Measurements from ENCODE around the gene PPP2R1A.
"Not testable (repeated sequence)": the region's sequence is repeated elsewhere in the genome, so short reads cannot be mapped to it uniquely, and the experiment has no call there.

PPP2R1A gene

GRCh38 chr19:52200755-52201391, 11.0 kb downstream of the PPP2R1A start:
- DNase-seq, result not testable (repeated sequence)

GRCh38 chr19:52206481-52206880, 16.6 kb downstream of the PPP2R1A start:
- DNase-seq, result no peak

DNA sequence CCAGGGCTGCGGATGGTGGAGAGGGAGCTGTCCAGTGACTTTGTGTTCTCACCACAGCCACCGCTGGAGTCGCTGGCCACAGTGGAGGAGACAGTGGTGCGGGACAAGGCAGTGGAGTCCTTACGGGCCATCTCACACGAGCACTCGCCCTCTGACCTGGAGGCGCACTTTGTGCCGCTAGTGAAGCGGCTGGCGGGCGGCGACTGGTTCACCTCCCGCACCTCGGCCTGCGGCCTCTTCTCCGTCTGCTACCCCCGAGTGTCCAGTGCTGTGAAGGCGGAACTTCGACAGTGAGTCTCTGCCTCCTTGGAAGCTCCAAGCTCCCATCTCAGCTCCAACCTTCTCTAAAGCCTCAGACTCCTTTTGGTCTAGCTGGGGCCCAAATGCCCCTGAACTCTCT, 21.4 kb downstream of the PPP2R1A start:
- DNase-seq, result no peak

DNA sequence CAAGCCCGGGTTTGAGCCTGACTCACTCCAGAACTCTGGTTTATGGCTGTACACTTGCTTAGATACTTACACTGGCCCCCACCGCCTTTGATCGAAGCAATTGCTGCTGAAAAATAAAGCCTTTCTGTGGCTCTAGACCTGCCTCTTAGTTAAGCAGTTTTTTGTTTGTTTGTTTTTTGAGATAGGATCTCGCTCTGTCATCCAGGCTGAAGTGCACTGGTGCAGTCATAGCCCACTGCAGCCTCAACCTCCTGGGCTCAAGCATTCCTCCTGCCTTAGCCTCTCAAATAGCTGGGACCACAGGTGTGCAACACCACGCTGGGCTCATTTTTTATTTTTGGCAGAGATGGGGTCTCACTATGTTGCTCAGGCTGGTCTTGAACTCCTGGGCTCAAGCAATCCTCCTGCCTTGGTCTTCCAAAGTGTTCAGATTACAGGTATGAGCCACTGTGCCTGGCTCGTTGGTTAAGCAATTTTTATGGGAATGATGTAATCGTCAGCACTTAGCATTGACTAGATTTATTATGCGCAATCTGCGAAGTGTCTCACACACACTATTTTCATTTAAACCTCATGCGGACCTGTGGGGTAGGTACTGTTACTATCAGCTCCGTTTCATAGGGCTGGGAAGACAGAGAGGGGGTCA, 22.2 kb downstream of the PPP2R1A start:
- DNase-seq, result no peak

DNA sequence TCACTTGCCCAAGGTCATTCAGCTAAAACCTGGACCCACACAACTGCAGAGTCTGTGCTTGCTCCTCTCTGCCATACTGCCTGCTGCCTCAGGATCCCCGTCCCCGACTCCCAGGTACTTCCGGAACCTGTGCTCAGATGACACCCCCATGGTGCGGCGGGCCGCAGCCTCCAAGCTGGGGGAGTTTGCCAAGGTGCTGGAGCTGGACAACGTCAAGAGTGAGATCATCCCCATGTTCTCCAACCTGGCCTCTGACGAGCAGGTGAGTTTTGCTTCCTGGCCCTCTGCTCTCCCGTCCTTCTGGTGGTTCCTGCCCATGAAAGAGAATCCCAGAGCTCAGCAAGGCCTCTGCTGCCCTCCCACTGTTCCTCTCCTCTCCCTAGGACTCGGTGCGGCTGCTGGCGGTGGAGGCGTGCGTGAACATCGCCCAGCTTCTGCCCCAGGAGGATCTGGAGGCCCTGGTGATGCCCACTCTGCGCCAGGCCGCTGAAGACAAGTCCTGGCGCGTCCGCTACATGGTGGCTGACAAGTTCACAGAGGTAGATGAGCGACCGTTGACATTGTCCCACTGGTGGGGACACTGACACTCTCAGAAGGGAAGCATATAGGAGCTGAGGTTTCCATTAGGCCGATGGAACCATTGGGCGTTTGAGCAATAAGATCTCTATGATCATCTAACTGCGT, 22.9 kb downstream of the PPP2R1A start:
- no peak for DNase-seq

DNA sequence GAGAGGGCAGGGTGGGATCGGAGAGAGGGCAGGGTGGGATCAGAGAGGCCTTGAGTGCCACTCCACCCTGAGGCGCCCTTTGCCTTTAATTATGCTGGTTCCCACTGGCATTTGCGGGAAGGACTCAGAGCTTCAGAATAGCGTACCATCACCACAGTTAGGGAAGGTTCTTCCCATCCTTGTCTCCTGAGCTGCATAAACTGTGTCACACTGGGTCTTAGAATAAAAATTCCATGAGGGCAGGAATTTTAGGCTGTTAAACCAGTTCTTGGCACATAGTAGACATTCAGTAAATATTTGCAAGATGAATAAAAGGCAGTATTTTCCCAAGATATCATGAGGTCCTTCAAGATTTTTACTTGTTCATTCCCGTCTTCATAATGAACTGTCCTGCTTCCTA, 24.4 kb downstream of the PPP2R1A start:
- DNase-seq, result no peak

GRCh38 chr19:52216401-52216800, 26.5 kb downstream of the PPP2R1A start:
- no peak for DNase-seq

DNA sequence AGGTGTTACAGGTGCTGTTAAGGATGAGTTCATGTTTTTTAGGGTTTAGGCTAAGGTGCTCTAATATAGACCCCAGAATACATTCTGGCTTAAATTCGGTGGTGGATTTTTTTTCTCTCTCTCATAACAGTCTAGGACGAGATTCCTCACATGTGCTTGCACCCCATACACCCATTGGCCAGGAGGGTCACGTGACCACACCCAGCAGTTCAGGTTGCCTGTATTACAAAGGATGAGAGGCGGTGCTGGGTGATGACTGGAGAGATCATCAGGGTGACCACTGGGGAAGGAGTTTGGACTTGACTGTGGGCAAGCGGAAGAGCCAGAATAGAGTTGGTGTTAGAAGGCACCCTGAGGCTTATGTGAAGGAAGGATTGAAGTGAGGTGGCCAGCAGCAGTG, 27.7 kb downstream of the PPP2R1A start:
- DNase-seq, result no peak

GRCh38 chr19:52219611-52220010, 29.8 kb downstream of the PPP2R1A start:
- DNase-seq, result no peak

DNA sequence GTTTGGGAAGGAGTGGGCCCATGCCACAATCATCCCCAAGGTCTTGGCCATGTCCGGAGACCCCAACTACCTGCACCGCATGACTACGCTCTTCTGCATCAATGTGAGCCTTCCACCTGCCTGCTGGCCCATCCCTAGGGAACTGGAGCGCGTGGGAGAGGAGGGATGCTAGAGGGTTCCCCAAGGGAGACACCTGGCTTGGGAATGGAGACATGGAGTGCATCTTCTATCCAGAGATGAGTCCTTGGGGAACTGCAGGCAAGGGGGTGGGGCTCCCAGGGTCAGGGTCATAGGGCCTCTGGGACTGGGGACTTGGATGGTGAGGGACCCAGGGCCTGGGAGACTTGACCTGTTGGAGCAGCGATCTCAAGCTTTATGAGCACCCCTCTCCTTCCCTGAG, 31.2 kb downstream of the PPP2R1A start:
- no peak for DNase-seq

DNA sequence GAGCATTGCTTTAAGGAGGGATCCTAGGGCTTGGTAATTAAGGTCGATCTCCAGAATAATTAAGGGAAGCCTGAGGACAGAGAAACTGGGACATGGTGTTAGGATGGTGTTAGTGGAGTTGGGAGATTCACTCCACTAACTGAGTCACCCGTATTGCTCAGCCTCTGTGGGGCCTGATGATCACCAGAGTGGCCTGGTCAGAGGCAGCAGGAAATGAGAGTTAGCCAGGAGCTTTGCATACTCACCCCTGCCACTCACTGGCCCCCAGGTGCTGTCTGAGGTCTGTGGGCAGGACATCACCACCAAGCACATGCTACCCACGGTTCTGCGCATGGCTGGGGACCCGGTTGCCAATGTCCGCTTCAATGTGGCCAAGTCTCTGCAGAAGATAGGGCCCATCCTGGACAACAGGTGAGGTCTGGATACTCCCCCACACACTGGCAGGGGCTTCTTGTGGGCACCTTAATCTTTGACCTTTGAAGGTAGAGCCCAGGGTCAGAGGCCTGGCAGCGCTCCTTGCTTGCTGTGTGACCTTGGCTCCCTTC, 32.1 kb downstream of the PPP2R1A start:
- DNase-seq, result no peak

DNA sequence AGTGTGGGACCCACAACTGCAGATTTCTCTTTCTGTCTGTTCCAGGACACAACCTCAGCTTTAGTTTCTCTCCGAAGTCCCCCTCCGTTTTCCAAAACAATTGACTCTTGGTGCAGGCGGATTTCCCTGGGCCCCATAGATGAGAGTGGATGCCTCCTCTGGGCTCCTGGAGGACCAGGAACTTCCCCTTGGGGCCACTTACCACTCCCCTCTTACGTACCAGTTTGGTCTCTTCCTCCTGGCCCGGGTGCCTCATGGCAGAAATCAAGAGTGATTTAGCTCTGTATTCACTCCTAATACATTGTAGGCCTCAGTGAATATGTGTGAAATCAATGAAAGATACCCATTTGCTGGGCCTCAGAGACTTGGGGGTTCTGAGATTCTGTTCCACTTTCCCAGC, 34.4 kb downstream of the PPP2R1A start:
- no peak for DNase-seq

DNA sequence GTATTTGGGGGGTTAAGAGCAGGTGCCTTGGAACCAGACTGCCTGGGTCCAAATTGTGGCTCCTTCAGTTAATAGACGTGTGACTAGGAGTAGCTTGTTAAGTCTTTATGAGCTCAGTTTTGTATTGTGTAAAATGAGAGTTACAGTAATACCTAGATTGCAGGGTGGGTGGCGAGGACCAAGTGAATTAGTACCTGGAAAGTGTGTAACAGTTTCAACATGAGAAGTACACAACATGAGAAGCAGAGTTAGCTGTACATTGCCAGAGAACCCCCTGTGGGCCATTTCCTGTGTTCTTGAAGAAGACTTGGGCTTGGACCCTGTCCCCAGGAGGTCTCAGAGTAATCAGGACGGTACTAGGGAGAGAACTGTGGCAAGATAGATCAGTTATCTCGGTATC, 36.8 kb downstream of the PPP2R1A start:
- DNase-seq, result no peak

GRCh38 chr19:52227196-52227940, 37.5 kb downstream of the PPP2R1A start:
- no peak for DNase-seq

- DNase-seq, result no peak
Measured at GRCh38 chr19:52227980-52228379, 38.1 kb downstream of the PPP2R1A start.

- no peak for DNase-seq
Measured at GRCh38 chr19:52229524-52229923, 39.7 kb downstream of the PPP2R1A start.

- DNase-seq, result no peak
Measured at GRCh38 chr19:52230685-52231084, 40.8 kb downstream of the PPP2R1A start.

DNA sequence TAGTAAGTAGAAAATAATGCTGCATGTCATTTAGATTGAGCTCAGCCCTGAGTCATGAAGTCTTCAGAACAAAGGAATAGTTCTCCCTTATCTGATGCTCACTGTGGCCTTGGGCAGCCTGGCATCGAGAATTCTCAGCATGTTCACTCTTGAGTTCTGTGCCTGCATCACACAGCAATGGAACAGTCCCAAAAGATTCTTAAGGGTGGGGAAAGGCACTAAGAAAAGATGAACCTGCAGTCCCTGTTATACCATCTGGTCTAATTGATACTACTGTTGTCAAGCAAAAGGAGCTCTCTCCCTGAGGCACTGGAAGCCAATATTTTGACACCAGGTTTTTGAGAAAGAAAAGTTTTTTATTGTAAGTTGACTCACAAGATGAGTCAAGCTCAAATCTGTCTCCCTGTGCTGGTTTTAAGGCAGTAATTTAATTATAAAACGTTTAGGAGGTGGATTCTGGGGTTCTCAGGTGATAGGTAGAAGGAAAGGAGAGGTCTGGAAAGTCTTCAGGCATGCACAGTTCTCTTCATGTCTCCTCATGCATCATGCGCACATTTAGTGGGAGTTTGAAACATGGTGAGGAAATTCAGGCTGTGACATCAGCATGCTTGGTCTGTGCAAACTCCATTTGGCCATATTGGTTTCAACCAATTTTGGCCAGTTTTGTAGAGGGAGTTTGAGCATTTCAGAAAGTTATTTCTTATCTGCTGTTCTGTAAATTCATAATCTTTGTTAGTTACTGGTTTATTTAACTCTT, 41.5 kb downstream of the PPP2R1A start:
- DNase-seq, result no peak

GRCh38 chr19:52234406-52234805, 44.6 kb downstream of the PPP2R1A start:
- no peak for DNase-seq

- no peak for DNase-seq
Measured at GRCh38 chr19:52237197-52237596, 47.3 kb downstream of the PPP2R1A start.

- peak; percentile 83 for DNase-seq
Measured at GRCh38 chr19:52237771-52238400, 48.0 kb downstream of the PPP2R1A start.

- no peak for DNase-seq
Measured at GRCh38 chr19:52244021-52244420, 54.2 kb downstream of the PPP2R1A start.
